GM21576 (cell line): ENCODE results near the gene SAMD11.
"Not testable (repeated sequence)": the region's sequence is repeated elsewhere in the genome, so short reads cannot be mapped to it uniquely, and the experiment has no call there.

Experiments
- ATAC-seq: cut with Tn5 transposase; IDR thresholded peaks from one replicate; pipeline ENCODE4 v1.9.1; 2021; ENCODE audit warnings: mild to moderate bottlenecking, moderate library complexity; ENCODE audit not compliant: unreplicated experiment

SAMD11 gene, protein sequence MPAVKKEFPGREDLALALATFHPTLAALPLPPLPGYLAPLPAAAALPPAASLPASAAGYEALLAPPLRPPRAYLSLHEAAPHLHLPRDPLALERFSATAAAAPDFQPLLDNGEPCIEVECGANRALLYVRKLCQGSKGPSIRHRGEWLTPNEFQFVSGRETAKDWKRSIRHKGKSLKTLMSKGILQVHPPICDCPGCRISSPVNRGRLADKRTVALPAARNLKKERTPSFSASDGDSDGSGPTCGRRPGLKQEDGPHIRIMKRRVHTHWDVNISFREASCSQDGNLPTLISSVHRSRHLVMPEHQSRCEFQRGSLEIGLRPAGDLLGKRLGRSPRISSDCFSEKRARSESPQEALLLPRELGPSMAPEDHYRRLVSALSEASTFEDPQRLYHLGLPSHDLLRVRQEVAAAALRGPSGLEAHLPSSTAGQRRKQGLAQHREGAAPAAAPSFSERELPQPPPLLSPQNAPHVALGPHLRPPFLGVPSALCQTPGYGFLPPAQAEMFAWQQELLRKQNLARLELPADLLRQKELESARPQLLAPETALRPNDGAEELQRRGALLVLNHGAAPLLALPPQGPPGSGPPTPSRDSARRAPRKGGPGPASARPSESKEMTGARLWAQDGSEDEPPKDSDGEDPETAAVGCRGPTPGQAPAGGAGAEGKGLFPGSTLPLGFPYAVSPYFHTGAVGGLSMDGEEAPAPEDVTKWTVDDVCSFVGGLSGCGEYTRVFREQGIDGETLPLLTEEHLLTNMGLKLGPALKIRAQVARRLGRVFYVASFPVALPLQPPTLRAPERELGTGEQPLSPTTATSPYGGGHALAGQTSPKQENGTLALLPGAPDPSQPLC

DNA sequence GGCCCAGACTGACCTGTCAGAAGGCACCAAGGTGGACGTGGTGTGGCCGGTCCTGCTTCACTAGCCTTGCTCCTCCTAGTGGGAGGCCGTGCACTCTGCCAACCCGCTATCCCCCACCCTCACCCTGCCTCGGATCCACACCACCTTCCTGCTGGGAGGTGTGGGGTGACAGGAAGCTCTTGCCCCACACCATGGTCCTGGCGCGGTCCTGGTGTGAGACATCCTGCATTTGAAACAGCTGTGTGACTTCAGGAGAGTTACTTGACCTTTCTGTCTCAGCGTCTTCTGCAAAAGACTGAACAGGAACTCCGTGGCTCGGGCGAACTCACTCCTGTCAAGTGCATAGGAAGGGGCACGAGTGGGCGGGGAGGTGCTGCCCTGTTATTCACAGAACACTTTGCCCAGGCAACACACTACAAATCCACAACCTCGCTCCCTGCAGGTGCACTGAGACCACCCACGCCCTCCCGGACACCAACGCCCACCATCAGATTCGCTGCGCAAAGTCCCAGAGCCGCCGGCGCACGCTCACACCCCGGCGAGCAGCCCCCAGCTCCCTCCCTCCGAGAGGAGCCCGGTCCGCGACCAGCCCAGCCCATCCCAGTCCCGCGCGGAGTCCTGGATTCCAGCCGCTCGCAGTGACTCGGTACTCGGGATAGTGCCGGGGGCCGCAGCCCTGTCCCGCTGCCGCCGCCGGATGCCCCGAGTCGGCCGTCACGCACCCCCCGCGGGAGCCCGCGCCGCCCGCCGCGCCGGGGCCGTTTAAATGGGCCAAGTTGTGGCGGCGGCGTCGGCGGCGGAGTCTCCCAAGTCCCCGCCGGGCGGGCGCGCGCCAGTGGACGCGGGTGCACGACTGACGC lies at the start of gene SAMD11:
Gene SAMD11, plus strand, starts transcription at position 793 of the 860 bp plus-strand sequence. CDS start 509 bp downstream, outside the sequence.
- ATAC-seq: no peak

DNA sequence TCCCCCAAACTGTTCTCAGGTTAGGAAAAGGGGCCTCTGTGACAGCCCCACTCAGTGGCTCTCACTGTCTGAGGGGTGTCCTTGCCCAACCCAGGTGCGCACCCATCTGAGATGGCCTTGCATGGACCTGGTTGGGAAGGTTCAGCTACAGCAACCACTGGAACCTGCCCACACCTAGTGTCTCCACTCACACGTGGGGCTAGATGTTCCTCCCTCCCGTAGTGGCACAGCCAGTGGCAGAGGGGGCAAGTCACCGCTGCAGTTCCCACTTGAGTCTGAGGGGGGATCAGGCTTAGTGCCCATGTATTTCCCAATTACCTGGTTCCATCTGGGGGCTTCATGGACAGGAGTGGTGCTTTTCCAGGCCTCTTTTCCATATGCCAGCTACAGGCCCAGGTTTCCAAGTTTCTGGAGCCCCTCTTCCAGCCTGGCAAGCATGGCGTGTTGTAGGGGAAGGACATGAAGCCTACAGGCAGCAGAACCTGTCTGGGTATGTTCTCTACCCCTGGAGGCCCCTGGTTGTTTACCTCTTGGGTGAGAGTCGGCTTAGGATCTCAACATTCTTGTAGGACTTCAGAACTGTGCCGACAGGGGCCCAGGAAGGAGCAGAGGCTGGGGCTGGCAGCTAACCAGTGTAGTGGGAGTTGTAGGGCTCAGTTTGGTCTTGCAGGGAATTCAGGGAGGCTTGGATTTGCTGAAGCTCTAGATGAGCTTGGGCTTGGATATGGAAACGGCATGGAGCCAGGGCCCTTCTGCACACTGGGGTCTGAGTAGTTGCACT lies 47.1 kb upstream of the SAMD11 start:
- not testable (repeated sequence) for ATAC-seq

DNA sequence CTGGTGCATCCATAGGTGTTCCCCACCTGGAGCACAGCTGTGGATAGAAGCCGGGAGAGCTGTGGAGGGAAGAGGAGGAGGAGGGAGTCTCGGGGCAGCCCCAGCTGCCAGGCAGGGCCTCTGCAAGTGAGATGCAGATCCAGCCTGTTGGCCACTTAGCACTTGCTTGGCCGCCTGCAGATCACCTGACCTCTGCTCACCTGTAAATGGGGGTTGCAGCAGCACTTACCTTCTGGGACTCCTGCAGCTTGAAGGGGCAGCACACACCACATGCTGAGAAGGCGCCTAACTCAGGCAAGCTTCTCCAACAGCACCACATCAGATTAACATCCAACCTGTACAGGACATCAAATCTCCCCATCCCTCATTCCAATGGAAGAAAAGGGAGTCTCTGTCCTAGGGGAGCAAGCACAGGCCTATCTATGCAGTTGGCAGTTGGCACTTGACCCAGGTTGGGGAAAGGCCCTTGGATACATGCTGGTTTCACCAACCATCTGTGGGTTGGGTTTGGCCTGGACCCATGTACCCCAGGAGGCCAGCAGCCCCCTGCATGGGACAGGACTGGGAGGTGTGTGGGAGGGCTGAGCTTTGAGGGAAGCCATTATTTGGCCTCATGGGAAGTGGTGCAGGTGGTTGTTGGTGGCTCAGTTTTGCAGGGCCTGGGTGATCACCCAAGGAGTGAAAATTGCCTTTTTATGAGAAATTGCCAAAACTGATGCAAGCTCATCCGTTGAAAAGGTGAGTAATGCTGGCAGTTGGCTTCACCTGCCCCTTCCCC lies 46.3 kb upstream of the SAMD11 start:
- not testable (repeated sequence) for ATAC-seq

DNA sequence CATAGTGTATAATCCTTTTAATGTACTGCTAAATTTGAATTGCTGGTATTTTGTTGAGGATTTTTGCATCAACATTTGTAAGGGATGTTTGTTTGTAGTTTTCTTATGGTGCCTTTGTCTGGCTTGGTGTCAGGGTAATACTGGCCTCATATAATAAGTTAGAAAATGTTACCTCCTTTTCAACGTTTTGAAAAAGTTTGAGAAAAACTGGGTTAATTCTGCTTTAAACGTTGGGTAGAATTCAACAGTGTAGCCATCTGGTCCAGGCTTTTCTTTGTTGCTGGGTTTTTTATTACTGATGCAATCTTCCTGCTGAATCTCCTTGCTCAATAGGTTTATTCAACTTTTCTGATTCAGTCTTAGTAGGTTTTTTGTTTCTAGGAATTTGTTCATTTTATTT lies 43.2 kb upstream of the SAMD11 start:
- not testable (repeated sequence) for ATAC-seq

DNA sequence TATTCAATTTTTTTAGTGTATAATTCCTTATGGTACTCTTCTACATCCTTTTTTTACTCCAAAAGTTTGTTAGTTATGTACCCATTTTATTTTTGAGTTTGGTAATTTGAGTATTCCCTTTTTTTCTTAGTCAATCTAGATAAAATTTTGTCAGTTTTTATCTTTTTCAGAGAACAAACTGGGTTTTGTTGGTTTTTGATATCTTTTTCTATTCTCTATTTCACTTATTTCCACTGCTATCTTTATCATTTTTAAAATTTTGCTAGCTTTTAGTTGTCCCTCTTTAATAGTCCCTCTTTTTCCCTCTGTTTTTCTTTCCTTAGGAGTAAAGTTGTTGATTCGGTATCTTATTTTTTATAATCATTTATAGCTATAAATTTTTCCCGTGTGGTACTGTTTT lies 42.8 kb upstream of the SAMD11 start:
- ATAC-seq: not testable (repeated sequence)

DNA sequence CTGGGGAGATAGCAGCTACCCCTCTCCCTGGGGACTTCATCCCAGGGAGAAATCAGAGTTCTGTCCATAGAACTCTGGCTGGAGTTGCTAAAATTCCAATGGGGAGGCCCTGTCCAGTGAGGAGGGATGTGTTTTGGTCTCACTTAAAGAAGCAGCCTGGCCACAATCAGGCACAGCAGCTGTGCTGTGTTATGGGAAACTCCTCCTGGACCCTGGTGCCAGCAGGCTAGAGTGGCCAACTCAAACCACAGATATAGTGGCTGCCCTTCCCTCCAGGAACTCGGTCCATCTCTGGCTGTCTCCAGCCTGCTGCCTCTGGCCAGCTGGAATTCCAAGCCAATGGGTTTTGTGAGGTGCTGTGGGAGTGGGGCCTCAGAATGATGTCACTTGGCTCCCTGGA lies 37.4 kb upstream of the SAMD11 start:
- no peak for ATAC-seq

DNA sequence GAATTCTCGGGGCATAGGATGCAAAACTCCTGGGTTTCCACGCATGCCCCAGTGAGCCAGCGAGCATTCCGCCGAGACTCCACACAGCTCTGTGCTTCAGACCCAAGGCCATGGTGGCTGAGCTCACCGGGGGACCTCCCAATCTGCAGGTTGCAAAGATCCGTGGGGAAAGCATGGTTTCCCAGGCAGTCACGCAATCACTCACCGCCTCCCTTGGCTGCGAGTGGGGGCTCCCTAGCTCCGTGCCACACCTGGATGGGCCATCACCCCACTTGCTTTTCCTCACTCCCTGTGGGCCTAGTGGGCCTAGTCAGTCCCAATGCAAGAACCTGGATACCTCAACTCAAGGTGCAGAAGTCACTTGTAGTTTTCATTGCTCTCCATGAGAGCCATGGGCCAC lies 37.0 kb upstream of the SAMD11 start:
- ATAC-seq: no peak

DNA sequence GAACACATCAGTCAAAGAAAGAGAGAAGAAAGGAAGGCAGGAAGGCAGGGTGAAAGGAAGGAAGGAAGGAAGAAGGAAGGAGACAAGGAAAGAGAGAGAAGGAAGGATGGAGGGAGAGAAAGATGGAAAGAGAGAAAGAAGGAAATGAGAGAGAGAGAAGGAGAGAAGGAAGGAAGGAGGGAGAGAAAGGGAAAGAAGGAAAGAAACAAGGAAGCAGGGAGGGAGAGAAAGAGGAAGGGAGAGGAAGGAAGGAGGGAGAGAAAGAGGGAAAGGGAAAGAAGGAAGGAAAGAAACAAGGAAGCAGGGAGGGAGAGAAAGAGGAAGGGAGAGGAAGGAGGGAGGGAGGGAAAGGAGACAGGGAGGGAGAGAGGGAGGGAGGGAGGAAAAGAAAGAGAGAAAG lies 35.4 kb upstream of the SAMD11 start:
- ATAC-seq: no peak

DNA sequence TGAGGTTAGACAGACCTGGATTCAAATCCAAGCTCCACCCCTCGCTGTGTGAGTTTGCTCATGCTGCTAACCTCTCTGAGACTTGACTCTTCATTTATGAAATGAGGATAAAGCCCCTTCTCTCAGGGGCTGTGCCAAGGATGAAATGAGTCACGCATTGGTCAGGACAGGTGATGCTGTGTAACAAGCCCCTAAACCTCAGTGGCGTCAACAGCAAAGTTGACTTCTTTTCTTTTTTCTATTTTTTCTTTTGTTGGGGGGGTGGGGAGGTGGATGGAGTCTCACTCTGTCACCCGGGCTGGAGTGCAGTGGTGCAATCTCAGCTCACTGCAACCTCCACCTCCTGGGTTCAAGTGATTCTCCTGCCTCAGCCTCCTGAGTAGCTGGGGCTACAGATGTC lies 33.9 kb upstream of the SAMD11 start:
- not testable (repeated sequence) for ATAC-seq

DNA sequence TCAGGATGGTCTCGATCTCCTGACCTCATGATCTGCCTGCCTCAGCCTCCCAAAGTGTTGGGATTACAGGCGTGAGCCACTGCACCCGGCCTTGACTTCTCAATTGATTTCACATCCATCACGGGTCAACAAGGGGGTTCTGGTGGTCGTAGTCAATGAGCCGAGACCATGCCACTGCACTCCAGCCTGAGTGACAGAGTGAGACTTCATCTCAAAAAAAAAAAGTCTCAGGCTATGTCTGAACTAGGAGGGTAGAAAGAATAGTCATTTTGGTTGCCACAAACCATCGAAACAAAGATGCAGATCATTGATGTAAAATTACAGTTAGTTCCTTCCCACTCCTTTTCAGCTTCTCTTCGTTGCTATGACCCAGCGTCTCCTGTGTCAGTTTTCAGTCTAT lies 33.5 kb upstream of the SAMD11 start:
- ATAC-seq: not testable (repeated sequence)

DNA sequence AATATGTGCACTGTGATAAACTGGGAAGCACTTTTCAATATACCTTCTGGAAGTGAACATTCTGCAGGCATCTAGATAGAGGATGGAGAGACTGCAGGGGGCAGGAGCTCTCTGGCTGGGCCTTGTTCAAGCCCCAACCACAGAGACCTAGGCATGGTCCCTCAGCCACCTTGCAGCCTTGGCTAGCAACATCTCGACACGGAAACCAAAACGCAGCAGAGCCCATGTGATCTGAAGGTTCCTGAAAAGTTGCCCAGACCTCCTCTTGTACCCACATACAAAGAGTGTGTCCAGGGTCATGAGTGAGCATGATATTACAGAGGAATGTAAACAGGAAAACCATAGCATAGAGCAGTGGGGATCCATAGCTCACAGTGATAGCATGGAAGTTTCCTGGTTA lies 33.1 kb upstream of the SAMD11 start:
- no peak for ATAC-seq

DNA sequence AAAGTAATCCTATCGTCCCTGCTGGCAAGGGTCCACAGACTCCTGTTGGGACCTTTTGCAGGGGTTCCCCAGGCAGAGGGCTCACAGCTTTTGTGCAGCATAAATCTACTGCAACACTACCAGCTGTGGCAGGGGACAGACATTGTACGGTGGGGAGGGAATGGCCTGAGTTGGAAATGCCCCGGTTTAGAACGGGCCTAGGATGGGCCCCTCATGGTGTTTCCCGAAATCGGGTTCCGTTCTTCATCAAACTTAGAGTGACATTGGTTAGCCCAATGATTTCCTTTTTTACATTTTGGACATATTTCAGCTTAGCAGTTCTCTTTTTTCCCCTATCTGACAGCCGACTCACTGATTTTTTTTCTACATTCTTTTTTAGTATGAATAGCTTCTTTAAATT lies 26.5 kb upstream of the SAMD11 start:
- ATAC-seq: no peak

DNA sequence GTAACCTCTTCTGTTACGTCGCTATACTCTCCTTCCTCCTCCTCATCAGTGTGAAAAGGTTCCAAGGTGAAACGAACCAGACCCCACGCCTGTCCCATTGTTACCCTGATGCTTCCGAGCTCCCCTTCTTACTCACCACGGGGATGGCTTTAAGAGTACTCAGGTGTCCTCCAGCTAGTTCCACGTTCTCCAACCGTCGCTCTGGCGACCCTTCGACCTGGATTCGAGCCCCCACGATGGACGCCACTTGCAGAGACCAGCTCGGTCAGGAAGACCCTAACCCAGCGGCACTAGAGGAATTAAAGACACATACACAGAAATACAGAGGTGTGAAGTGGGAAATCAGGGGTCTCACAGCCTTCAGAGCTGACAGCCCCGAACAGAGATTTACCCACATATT lies 25.8 kb upstream of the SAMD11 start:
- ATAC-seq: not testable (repeated sequence)

DNA sequence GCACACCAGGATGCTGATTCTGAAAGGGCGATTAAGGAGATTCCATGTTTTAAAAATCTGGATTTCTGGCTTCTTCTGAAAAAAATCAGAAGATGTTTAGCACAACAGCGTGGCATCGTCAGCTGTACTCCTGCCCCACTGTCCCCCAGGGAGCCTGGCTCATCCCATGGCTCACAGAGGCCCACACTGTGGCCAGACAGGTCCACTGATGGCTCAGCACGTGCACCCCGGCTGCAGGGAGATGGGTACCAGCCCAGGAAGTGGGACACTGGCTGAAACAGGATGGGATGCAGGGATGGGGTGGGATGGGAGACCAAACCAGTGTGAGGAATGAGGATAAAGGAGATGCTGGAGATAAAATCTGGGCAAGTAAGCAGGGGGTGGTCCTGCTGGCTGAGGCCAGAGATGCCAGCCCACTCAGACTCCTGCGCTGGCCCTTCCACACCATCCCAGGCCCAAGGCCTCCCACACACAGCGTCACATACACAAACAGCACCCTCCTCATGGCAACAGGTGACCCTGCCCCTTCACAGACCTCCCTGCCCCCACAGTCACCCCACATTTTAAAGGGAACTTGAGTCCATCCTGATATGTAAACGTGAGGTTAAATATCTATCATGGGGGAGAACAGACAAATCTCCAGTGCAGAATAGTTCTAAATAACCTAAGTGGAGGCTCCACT lies 23.9 kb upstream of the SAMD11 start:
- ATAC-seq: no peak

DNA sequence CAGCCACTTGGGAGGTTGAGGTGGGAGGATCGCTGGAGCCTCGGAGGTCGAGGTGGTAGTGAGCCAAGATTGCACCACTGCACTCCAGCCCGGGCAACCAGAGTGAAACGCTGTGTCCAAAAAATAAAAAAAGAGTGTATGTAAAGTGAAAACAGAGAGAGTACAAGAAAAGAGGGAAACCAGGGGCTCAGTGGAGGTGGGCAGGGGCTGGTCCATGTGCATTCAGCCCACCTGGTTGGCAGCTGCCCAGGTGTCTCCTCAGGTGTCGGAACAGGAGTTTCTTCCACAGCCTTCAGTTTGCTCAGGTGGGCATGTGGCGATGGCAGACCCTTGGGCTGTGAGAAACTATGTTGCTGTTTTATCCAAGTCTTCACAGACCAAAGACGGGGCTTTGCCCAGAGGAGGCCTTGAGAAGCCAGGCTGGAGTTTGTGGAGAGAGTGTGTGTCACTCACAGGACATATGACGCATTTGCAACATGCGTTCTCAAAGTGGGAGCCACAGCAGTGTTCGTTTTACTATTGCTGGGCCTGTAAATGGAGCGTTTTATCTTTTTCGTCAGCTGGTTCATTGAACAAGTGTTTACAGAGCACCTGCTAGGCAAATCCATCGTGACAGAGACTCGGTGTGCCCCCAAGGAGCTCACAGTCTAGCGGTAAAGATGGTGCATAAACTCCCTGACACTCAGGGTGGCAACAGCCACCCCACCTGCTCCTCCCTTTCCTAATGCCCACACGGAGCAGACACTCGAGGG lies 22.4 kb upstream of the SAMD11 start:
- no peak for ATAC-seq

DNA sequence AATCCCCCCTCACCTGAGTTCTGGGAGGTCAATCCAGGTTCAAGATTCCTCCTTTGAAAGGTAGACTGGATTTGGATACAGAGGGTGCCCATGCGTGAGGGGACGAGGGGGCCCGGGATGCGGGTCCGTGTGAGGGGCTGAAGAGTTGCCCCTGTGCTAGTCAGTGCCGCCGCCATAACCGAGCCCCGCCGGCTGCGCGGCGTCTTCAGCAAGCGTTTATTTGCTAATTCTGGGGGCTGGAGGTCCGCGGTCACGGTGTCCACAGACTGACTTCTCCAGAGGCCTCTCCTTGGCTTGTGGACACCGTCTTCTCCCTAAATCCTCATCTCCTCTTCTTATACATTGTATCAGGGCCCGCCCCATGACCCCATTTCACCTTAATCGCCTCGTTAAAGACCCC lies 20.9 kb upstream of the SAMD11 start:
- ATAC-seq: no peak

DNA sequence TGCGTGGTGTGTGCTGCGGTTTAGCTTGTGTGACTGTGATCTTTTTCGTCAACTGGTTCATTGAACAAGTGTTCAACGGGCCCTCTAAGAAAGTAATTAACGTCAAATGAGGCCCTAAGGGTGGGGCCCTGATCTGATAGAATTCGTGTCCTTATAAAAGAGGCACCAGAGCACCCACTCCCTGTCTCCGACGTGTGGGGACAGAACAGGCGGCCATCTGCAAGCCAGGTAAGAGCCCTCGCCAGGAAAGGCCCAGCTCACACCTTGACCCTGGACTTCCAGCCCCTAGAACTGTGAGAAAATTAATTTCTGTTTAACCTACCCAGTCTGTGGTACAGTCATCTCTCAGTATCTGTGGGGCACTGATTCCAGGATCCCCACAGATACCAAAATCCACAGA lies 20.4 kb upstream of the SAMD11 start:
- ATAC-seq: no peak

DNA sequence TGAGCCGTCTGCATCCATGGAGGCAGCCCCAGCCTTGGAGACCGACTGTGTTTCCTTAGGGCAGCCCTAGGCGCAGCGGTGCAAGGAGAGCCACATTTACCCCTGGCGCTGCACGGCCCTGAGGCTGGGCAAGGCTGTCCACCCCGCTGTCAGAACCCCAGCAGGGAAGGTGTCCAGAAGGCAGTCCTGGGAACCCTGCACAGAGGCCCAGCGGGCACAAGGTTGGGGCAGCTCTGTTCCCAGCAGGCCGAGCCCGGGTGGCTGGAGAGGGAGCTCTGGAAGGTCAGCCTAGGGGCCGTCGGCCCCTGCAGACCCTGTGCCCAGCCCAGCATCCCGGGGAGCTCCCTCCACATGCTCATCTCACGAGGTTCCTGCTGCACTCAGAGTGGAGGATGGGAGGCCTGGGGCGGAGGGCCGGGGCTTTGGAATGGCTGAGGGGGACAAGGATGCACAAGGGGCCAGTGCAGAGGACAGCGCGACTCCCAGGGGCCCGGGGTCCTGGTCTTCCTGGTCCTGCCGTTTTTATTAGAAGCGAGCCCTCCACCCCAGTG lies 19.9 kb upstream of the SAMD11 start:
- no peak for ATAC-seq
